Mesenchymal stem cell (in vitro differentiated cells and primary cell): Measurements from ENCODE around the gene GARIN5A.

ENCODE experiments used
- DNase-seq: peaks from one replicate; pipeline ENCODE4 v3.0.0-alpha.2; 2013
- H2AFZ ChIP-seq: one replicate; pipeline ENCODE4 v1.6.1; 2013; ENCODE audit warnings: low read depth, mild to moderate bottlenecking, control low read depth, inconsistent platforms, low read length, moderate library complexity
- H2AK5ac ChIP-seq: 2 replicates; pipeline ENCODE4 v1.6.1; 2013; ENCODE audit warnings: low read length, moderate library complexity, mild to moderate bottlenecking, inconsistent platforms; ENCODE audit not compliant: severe bottlenecking
- H2BK120ac ChIP-seq: one replicate; pipeline ENCODE4 v1.6.1; 2013; ENCODE audit warnings: low read depth, mild to moderate bottlenecking, inconsistent platforms, low read length, moderate library complexity
- H2BK12ac ChIP-seq, 2 experiments: one replicate each; pipeline ENCODE4 v1.6.1; 2013; ENCODE audit warnings: inconsistent platforms in 2 of 2, low read length in 2 of 2, mild to moderate bottlenecking in 2 of 2, moderate library complexity in 2 of 2, control low read depth in 1 of 2
- H2BK15ac ChIP-seq: one replicate; pipeline ENCODE4 v1.6.1; 2013; ENCODE audit warnings: mild to moderate bottlenecking, low read depth, inconsistent platforms; ENCODE audit not compliant: poor library complexity, severe bottlenecking
- H2BK5ac ChIP-seq: 2 replicates; pipeline ENCODE4 v1.6.1; 2013; ENCODE audit warnings: low read depth, mild to moderate bottlenecking, low read length, control low read depth, inconsistent platforms; ENCODE audit not compliant: poor library complexity, severe bottlenecking
- H3K14ac ChIP-seq, 2 experiments: one replicate each; pipeline ENCODE4 v1.6.1; 2013; ENCODE audit warnings: inconsistent platforms in 2 of 2, low read length in 2 of 2, control low read depth in 1 of 2, mild to moderate bottlenecking in 1 of 2, moderate library complexity in 1 of 2
- H3K18ac ChIP-seq, 2 experiments: one replicate each; pipeline ENCODE4 v1.6.1; 2013; ENCODE audit warnings: inconsistent platforms in 2 of 2, low read length in 2 of 2, control low read depth in 1 of 2, low read depth in 1 of 2, mild to moderate bottlenecking in 1 of 2
- H3K23ac ChIP-seq, 2 experiments: one replicate each; pipeline ENCODE4 v1.6.1; 2013; ENCODE audit warnings: inconsistent platforms in 2 of 2, low read length in 2 of 2, mild to moderate bottlenecking in 2 of 2, moderate library complexity in 2 of 2, control low read depth in 1 of 2
- H3K27ac ChIP-seq: 2 replicates; pipeline ENCODE4 v1.5.1; 2013; ENCODE audit warnings: mild to moderate bottlenecking, moderate library complexity, low read length, control low read depth, inconsistent platforms; ENCODE audit not compliant: poor library complexity, severe bottlenecking
- H3K27me3 ChIP-seq, 2 experiments: 2 replicates each; pipeline versions ENCODE4 v1.6.1 to v1.7.0; 2013; ENCODE audit warnings: low read length in 2 of 2, mild to moderate bottlenecking in 2 of 2, moderate library complexity in 2 of 2, control low read depth in 1 of 2, inconsistent platforms in 1 of 2; ENCODE audit not compliant: control insufficient read depth in 1 of 2, insufficient read depth in 1 of 2
- H3K36me3 ChIP-seq, 2 experiments: 2 replicates each; pipeline versions ENCODE4 v1.6.1 to v1.7.0; 2013; ENCODE audit warnings: low read length in 2 of 2, control low read depth in 1 of 2, inconsistent platforms in 1 of 2, low read depth in 1 of 2, mild to moderate bottlenecking in 1 of 2; ENCODE audit not compliant: insufficient read depth in 2 of 2, control insufficient read depth in 1 of 2
- H3K4ac ChIP-seq, 2 experiments: one replicate each; pipeline ENCODE4 v1.6.1; 2013; ENCODE audit warnings: inconsistent platforms in 2 of 2, low read length in 2 of 2, mild to moderate bottlenecking in 2 of 2, moderate library complexity in 2 of 2, control low read depth in 1 of 2, low read depth in 1 of 2
- H3K4me1 ChIP-seq: 2 replicates; pipeline ENCODE4 v1.6.1; 2013; ENCODE audit warnings: low read depth, low read length, control low read depth; ENCODE audit not compliant: control insufficient read depth, insufficient read depth
- H3K4me2 ChIP-seq: 2 replicates; pipeline ENCODE4 v1.6.1; 2013; ENCODE audit warnings: low read length, mild to moderate bottlenecking, inconsistent platforms; ENCODE audit not compliant: poor library complexity, severe bottlenecking
- H3K4me3 ChIP-seq, 2 experiments: 2 replicates each; pipeline versions ENCODE4 v1.5.1 to v1.7.0; 2013; ENCODE audit warnings: low read length in 2 of 2, mild to moderate bottlenecking in 2 of 2, control low read depth in 1 of 2, low read depth in 1 of 2; ENCODE audit not compliant: insufficient read depth in 1 of 2
- H3K79me1 ChIP-seq: replicated peaks from 2 replicates; pipeline ENCODE4 v1.6.1; 2013; ENCODE audit warnings: mild to moderate bottlenecking, control low read depth, low read length, inconsistent platforms; ENCODE audit not compliant: poor library complexity, severe bottlenecking
- H3K9ac ChIP-seq: 2 replicates; pipeline ENCODE4 v1.7.0; 2013; ENCODE audit warnings: mild to moderate bottlenecking, low read length, moderate library complexity
- H3K9me3 ChIP-seq: 2 replicates; pipeline ENCODE4 v1.7.0; 2013; ENCODE audit warnings: mild to moderate bottlenecking, low read length; ENCODE audit not compliant: control insufficient read depth
- H4K8ac ChIP-seq: one replicate; pipeline ENCODE4 v1.6.1; 2013; ENCODE audit warnings: inconsistent platforms, mild to moderate bottlenecking, low read length, moderate library complexity
- H4K91ac ChIP-seq: one replicate; pipeline ENCODE4 v1.6.1; 2013; ENCODE audit warnings: mild to moderate bottlenecking, low read length, inconsistent platforms
- WGBS: methylation state at CpG from one replicate; pipeline ENCODE4 v1.1.7; 2013; ENCODE audit warnings: mixed read lengths; 5-methylcytosine and 5-hydroxymethylcytosine counted together

The GARIN5A gene

DNA sequence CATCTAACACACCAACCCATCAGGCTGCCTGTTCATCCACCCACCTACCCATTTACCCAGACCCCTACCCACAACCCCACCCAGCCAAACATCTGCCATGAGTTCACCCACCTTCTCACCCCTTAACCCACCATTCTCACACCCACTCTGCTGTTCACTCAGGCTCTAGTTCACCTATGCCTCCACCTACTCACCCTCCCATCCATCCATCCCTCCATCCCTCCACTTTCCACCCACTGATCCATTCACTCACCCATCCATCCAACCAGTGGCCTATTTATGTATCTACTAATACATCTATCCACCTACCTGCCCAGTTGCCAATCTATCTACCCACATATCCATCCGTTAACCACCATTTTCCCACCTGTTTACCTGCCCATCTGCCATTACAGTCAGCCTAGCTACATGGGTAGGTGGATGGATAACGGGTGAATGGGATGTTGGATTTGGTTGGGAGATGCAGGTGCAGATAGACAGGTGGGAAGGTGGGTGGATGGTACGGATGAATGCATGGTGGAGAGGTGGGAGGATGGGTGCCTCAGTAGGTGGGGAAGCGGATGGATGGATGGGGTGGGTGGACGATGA lies 38.7 kb downstream of the GARIN5A start:
- no peak overlapping the region for H2BK15ac ChIP-seq
- no peak overlapping the region for H4K8ac ChIP-seq
- no peak overlapping the region for H3K27ac ChIP-seq
- H3K14ac ChIP-seq: no peak overlapping the region
- no peak for DNase-seq
- H3K9ac ChIP-seq: no peak overlapping the region
- H3K36me3 ChIP-seq: peaks cover 0 to 8% of the 10 kb centered on the region in 2 experiments
- H2BK12ac ChIP-seq: no peak overlapping the region
- no peak overlapping the region for H2BK120ac ChIP-seq
- H3K4ac ChIP-seq: no peak overlapping the region
- no peak overlapping the region for H3K23ac ChIP-seq
- H3K18ac ChIP-seq: no peak overlapping the region
- H3K79me1 ChIP-seq: no peaks in the 10 kb centered on the region
- H2AK5ac ChIP-seq: no peak overlapping the region
- H4K91ac ChIP-seq: no peak overlapping the region
- no peak overlapping the region for H2BK5ac ChIP-seq
- 85% methylated on average over 5 of the region's 5 CpGs for WGBS
- peaks cover 25% of the 10 kb centered on the region for H3K4me1 ChIP-seq
- H3K4me3 ChIP-seq: no peak overlapping the region
- peaks cover 0 to 30% of the 10 kb centered on the region in 2 experiments for H3K27me3 ChIP-seq
- no peak overlapping the region for H3K4me2 ChIP-seq
- no peak overlapping the region for H2AFZ ChIP-seq
- H3K9me3 ChIP-seq: no peaks in the 10 kb centered on the region

DNA sequence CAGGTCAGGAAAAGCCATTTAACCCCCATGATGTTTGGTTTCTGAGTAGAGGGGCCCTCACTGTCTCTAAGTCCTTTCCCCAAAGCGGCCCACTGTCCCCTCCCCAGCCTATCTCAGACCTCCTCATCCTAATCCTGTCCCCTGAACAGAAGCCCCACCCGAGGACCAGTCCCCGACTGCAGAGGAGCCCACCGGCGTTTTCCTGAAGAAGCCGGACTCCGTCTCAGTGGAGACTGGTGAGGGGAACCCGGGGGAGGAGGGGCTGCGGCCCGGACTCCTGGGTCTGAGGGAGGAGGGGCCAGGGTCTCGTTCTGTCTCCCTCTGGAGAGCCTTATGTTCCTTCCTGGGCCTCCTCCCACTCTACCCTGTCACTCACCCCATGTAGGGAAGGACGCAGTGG lies 41.0 kb downstream of the GARIN5A start:
- no peak overlapping the region for H4K8ac ChIP-seq
- no peak overlapping the region for H3K4me3 ChIP-seq
- no peak overlapping the region for H3K14ac ChIP-seq
- H2AFZ ChIP-seq: no peak overlapping the region
- no peak overlapping the region for H3K18ac ChIP-seq
- no peak overlapping the region for H3K23ac ChIP-seq
- H2BK120ac ChIP-seq: no peak overlapping the region
- H3K27ac ChIP-seq: no peak overlapping the region
- no peak overlapping the region for H2BK15ac ChIP-seq
- H3K4me2 ChIP-seq: no peak overlapping the region
- peaks cover 0 to 44% of the 10 kb centered on the region in 2 experiments for H3K27me3 ChIP-seq
- no peak overlapping the region for H2AK5ac ChIP-seq
- peaks cover 36% of the 10 kb centered on the region for H3K4me1 ChIP-seq
- no peaks in the 10 kb centered on the region for H3K79me1 ChIP-seq
- H3K36me3 ChIP-seq: peaks cover 0 to 8% of the 10 kb centered on the region in 2 experiments
- H3K9ac ChIP-seq: no peak overlapping the region
- no peak overlapping the region for H2BK12ac ChIP-seq
- H4K91ac ChIP-seq: no peak overlapping the region
- H3K9me3 ChIP-seq: no peaks in the 10 kb centered on the region
- no peak for DNase-seq
- H2BK5ac ChIP-seq: no peak overlapping the region
- 88% methylated on average over 11 of the region's 12 CpGs for WGBS
- H3K4ac ChIP-seq: no peak overlapping the region

GRCh38 chr19:50435221-50435620 lies 41.4 kb downstream of the GARIN5A start:
- no peak overlapping the region for H2AFZ ChIP-seq
- no peaks in the 10 kb centered on the region for H3K9me3 ChIP-seq
- no peak overlapping the region for H3K4me2 ChIP-seq
- H3K27ac ChIP-seq: no peak overlapping the region
- H2AK5ac ChIP-seq: peak overlapping the region; percentile 6
- peaks cover 36% of the 10 kb centered on the region for H3K4me1 ChIP-seq
- no peak for DNase-seq
- no peak overlapping the region for H4K91ac ChIP-seq
- no peak overlapping the region for H2BK120ac ChIP-seq
- H3K79me1 ChIP-seq: no peaks in the 10 kb centered on the region
- H2BK15ac ChIP-seq: no peak overlapping the region
- no peak overlapping the region for H3K9ac ChIP-seq
- no peak overlapping the region for H3K14ac ChIP-seq
- H3K23ac ChIP-seq: no peak overlapping the region
- H3K4me3 ChIP-seq: no peak overlapping the region
- no peak overlapping the region for H3K18ac ChIP-seq
- peaks cover 0 to 8% of the 10 kb centered on the region in 2 experiments for H3K36me3 ChIP-seq
- 92% methylated on average over 13 of the region's 17 CpGs for WGBS
- H2BK5ac ChIP-seq: no peak overlapping the region
- no peak overlapping the region for H2BK12ac ChIP-seq
- peaks cover 0 to 48% of the 10 kb centered on the region in 2 experiments for H3K27me3 ChIP-seq
- no peak overlapping the region for H4K8ac ChIP-seq
- H3K4ac ChIP-seq: no peak overlapping the region

DNA sequence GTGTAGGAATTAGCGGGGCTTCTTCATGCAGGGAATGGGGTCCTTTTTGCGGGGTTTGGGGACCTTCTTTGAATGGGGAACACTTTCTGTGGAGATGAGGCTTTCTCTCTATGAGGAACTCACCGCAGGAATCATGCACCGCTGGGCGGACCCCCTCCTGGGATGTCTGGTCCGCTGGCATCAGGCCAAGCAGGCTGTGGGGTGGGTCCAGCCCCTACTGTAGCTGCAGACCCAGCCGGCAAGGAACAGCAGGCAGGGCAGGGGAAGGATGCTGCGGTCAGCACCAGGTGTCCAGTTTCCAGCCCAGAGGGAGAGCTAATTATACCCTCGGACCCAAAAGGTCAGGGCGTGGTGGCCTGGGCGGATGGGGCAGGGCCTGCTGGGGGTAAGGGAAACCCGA lies 42.1 kb downstream of the GARIN5A start:
- H3K4me2 ChIP-seq: peak overlapping the region; percentile 12
- H2BK12ac ChIP-seq: no peak overlapping the region
- H4K91ac ChIP-seq: no peak overlapping the region
- no peak overlapping the region for H3K4ac ChIP-seq
- DNase-seq: no peak
- H3K4me3 ChIP-seq: no peak overlapping the region
- H3K4me1 ChIP-seq: peaks cover 36% of the 10 kb centered on the region
- H3K27me3 ChIP-seq: peaks cover 0 to 52% of the 10 kb centered on the region in 2 experiments
- no peak overlapping the region for H4K8ac ChIP-seq
- peak overlapping the region; percentile 49 for H2AK5ac ChIP-seq
- H3K9me3 ChIP-seq: no peaks in the 10 kb centered on the region
- no peak overlapping the region for H2BK15ac ChIP-seq
- no peak overlapping the region for H3K9ac ChIP-seq
- H3K27ac ChIP-seq: peak overlapping the region; percentile 69
- H3K23ac ChIP-seq: no peak overlapping the region
- peak overlapping the region; percentile 12 for H2BK5ac ChIP-seq
- no peaks in the 10 kb centered on the region for H3K79me1 ChIP-seq
- no peak overlapping the region for H2AFZ ChIP-seq
- H3K36me3 ChIP-seq: peaks cover 0 to 8% of the 10 kb centered on the region in 2 experiments
- H3K18ac ChIP-seq: no peak overlapping the region
- WGBS: 70% methylated on average over 11 of the region's 12 CpGs
- no peak overlapping the region for H3K14ac ChIP-seq
- H2BK120ac ChIP-seq: no peak overlapping the region
